Loucy (cell line): ENCODE results near the gene ZNF32.

Experiments used
- EZH2phosphoT487 ChIP-seq: fragments of 200-600 bp; IDR thresholded peaks from 2 replicates; pipeline ENCODE4 v1.6.1; 2018; ENCODE audit warnings: antibody characterized with exemption, mild to moderate bottlenecking, moderate library complexity, borderline replicate concordance
- TF ChIP-seq, protein P1 (sequence below): fragments of 200-600 bp; sonication (generic); conservative IDR thresholded peaks from 2 replicates; pipeline ENCODE4 v1.5.1; 2014; ENCODE audit warnings: mild to moderate bottlenecking, antibody characterized with exemption, low read length

DNA sequence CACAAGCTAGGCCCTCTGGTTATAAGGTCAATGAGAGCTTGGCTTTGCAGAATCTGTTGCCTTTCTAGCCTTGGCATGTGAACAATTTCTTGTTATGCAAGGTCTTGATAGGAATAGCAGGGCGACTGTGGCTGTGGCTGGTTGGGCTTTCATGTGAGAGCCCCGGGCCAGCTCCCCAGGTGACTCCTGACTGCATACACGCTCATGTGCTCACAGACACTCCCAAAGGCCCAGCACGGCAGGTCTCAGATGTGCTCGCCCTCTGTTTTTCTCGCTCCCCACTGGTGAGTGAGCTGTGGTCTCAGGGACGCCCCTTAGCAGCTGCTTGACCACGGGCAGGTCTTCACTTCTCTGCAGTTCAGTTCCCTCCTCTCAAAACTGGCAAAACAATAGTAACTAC lies 37.1 kb upstream of the ZNF32 start:
- TF ChIP-seq, protein P1, sequence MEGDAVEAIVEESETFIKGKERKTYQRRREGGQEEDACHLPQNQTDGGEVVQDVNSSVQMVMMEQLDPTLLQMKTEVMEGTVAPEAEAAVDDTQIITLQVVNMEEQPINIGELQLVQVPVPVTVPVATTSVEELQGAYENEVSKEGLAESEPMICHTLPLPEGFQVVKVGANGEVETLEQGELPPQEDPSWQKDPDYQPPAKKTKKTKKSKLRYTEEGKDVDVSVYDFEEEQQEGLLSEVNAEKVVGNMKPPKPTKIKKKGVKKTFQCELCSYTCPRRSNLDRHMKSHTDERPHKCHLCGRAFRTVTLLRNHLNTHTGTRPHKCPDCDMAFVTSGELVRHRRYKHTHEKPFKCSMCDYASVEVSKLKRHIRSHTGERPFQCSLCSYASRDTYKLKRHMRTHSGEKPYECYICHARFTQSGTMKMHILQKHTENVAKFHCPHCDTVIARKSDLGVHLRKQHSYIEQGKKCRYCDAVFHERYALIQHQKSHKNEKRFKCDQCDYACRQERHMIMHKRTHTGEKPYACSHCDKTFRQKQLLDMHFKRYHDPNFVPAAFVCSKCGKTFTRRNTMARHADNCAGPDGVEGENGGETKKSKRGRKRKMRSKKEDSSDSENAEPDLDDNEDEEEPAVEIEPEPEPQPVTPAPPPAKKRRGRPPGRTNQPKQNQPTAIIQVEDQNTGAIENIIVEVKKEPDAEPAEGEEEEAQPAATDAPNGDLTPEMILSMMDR, result no peak
- no peak for TF ChIP-seq EZH2phosphoT487
